GM21447 (cell line): ENCODE data around the gene SERAC1.
A peak's percentile ranks its signal among the peaks of the same experiment; 100 is the strongest.
"Not testable (repeated sequence)": the region's sequence is repeated elsewhere in the genome, so short reads cannot be mapped to it uniquely, and the experiment has no call there.

Experiments used
- ATAC-seq: cut with Tn5 transposase; IDR thresholded peaks from one replicate; pipeline ENCODE4 v1.9.1; 2021; ENCODE audit not compliant: unreplicated experiment

SERAC1 gene

DNA sequence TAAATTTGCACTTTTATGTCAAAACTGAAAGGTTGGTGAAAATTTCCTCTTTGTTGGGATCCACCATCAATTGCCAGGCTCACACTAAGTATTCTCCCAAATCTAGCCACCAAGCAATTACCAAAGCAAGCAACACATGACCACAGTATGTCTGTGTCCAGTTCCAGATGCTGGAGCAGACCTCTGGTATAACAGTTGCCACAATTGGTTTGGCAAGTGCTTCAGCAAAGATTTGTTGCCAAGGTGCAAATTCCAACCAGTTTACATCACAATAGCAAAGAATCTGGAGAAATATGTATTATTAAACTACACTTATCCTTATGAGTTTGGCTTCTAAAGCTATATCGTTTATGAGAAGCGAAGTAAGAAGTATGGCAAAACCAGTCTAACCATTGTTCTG is 6.5 kb upstream of the SERAC1 start:
- ATAC-seq = no peak

- no peak for ATAC-seq
Observed at GRCh38 chr6:158174024-158174423, 6.0 kb upstream of the SERAC1 start.

DNA sequence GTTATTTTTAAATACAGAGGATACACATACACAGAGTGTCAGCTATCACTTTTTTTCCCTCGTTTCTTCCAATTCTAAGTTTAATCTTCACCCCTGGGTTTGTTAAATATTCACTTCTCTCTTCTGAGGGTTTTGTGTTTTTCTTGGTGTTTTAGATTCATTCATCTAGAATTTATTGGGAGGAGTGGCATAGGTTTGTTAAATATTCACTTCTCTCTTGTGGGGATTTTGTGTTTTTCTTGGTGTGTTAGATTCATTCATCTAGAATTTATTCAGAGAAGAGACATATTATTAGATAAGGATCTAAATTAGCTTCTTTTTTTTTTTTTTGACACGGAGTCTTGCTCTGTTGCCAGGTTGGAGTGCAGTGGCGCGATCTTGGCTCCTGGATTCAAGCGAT is 3.9 kb upstream of the SERAC1 start:
- ATAC-seq = no peak

DNA sequence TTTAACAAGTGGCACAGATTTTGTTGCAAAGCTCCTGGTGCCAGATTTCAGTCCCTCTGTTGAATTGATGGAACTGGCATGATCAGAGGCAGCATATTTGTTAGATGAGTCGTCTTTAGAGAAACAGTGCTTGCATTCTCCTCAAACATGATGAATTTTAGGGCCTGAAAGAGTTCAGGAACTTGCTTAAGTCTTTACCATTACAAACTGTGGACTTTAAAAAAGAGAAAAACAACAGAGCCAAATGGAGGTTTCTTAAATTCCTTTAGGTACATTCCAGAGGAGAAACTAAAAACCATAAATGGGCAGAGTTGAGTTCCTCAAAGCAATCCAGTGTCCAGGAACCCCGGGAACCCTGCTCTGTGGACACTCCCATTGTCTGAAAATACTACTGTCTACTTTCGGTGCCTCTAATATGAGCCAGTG is 2.6 kb upstream of the SERAC1 start:
- no peak for ATAC-seq

GRCh38 chr6:158169634-158170033 is 1.6 kb upstream of the SERAC1 start:
- not testable (repeated sequence) for ATAC-seq

- ATAC-seq = no peak
Observed at GRCh38 chr6:158165919-158166416, 2.1 kb downstream of the SERAC1 start.

DNA sequence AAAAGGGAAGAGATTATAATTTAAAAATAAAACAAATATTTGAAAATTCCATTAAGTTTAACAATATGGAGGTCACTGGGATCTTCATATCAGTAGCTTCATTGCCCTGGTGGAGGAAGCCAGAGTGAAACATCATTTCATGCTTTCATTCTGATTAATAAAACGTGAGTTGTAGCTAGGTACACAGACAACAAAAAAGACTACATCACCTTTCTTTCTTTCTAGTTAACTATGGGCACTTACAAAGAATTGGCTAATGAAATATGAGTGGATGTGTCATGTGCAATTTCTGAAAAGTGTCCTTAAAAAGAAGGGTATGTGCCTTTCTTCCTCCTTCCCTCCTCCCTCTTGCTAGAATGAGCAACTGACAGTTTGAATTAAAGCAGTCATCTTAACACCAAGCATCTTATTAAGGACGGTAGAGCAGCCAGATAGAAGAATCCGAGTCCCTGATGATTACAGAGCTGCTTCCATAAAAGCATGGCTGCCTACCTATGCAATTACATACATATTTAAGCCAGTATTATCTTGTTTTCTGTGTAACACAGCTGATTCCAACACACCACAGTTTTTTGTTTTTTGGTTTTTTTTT is 3.4 kb downstream of the SERAC1 start:
- no peak for ATAC-seq

DNA sequence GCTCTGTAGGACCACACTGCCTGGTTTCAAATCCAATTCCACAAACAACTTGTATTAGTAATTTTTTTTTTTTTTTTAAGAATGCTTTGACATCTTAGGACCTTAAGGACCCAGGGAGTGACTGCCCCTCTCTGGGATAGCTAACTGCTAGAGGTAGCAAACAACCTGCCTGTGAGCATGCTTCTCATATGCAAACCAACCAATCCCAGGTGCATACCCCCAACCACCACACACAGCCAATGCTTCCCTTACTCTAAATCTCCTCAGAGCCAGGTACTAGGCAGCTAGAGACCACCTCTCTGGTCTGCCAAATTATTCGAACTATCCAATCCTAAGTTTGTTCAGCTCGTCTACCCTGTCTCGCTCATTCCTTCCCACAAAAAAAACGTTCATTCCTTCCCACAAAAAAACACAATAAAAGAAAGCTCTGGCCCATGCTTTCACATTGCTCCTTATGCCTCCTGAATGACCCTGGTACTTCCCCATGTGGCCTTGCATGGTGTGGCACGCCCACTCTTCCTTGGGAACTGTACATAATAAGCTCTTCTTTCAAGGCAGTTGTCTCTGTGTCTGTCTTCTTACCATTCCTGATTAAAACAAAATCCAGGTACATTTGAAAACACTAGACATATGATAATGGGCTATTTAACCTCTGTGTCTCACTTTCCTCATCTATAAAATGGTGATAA is 6.4 kb downstream of the SERAC1 start:
- no peak for ATAC-seq

DNA sequence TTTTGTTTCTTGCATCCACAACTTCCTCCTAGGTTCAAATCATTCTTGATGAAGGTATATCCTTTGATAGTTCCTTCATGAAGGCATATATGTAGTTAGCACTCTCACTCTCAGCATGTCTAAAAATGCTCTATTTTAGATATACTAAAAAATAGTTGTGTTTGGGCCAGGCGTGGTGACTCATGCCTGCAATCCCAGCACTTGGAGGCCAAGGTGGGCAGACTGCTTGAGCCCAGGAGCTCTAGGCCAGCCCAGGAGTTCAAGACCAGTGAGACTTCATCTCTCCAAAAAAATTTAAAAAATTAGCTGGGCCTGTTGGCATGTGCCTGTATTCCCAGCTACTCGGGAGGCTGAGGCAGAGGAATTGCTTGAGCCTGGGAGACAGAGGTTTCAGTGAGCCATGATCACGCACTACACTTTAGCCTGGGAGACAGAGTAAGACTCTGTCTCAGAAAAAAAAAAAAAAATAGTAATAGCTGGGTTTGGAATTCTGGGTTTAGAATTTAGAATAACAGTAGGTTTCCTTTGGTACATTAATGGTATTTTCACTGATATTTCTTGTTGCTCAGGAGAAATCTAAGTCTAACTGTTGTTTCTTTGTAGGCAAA is 7.0 kb downstream of the SERAC1 start:
- no peak for ATAC-seq

DNA sequence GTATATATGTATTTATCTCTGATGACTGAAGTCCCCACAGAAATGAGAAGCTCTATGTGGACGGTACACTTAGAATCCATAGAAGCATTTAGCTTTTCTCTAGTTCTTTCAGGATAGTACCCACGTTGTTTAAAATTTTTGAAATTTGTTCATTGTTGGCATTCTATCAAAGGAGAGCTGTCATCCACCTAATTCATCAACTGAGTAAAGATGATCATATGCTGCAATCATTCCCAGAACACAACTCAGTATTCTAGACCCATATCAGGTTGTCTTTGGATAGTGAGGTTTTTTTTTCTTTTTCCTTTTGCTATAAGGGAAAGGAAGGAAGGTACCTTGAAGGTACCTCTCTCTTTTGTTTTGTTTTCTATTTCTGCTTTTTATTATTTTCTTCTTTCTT is 9.3 kb downstream of the SERAC1 start:
- ATAC-seq = no peak

GRCh38 chr6:158158123-158158522 is 9.9 kb downstream of the SERAC1 start:
- ATAC-seq = no peak

- ATAC-seq = no peak
Observed at GRCh38 chr6:158157064-158157764, 10.8 kb downstream of the SERAC1 start.

DNA sequence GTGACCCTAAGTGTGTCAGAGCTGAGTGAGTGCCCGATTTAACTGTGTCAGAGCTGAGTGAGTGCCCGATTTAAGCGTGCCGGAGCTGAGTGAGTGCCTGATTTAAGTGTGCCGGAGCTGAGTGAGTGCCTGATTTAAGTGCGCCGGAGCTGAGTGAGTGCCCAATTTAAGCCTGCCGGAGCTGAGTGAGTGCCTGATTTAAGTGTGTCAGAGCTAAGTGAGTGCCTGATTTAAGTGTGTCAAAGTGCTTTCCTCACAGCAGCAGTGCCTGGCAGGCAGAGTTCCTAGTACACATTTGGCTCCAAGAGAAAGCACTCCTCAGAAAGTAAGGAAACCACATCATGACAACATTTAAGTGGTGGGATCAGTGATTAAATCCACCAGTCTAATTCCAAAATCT is 13.2 kb downstream of the SERAC1 start:
- ATAC-seq = no peak

DNA sequence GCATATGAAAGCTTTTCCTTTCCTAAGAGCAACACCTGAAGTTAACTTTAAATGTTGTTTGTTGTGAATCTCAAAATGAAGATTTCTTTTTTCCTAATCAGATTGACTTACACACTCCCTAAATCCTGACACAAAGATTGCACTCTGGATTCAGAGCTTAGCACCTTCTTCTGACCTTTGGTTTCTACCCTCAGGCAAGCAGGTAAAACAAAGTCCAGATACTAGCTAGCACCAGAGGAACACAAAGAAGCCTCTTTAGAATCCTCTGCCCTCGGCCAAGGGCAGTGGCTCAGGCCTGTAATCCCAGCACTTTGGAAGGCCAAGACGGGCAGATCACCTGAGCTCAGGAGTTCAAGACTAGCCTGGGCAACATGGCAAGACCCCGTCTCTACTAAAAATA is 14.5 kb downstream of the SERAC1 start:
- no peak for ATAC-seq

DNA sequence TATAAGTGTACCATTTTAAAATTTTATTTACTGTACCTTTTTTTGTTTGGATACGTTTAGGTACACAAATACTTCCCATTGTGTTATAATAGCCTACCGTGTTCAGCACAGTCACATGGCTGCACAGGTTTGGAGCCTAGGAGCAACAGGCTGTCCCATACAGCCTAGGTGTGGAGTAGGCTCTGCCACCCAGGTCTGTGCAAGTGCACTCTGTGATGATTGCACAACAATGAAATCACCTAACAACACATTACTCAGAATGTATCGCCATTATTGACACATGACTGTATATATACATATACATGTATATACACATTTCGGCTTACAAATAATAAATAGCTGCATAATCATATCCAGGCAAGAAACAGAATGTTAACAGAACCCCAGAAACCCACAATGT is 15.4 kb downstream of the SERAC1 start:
- no peak for ATAC-seq

GRCh38 chr6:158152025-158152424 is 16.0 kb downstream of the SERAC1 start:
- not testable (repeated sequence) for ATAC-seq

- ATAC-seq = no peak
Observed at GRCh38 chr6:158150701-158151100, 17.4 kb downstream of the SERAC1 start.

DNA sequence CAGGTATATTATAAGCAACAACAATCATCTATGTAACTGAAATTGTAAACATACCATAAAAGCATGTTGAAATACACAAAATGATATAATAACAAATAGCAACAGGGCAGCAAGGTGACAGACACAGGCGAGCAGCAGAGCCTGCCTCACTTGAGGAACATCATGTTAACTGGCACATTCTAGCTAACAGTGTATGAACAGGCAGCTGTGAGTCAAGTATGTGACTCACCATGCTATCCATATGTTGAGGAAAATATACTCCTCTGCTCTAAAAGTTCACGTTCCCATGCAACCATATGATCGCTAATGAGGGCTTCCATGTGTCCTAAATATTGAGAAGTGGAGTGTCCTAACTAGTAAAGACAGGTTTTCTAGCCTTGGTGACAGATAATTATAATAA is 18.4 kb downstream of the SERAC1 start:
- no peak for ATAC-seq

- no peak for ATAC-seq
Observed at GRCh38 chr6:158143700-158144099, 24.4 kb downstream of the SERAC1 start.

DNA sequence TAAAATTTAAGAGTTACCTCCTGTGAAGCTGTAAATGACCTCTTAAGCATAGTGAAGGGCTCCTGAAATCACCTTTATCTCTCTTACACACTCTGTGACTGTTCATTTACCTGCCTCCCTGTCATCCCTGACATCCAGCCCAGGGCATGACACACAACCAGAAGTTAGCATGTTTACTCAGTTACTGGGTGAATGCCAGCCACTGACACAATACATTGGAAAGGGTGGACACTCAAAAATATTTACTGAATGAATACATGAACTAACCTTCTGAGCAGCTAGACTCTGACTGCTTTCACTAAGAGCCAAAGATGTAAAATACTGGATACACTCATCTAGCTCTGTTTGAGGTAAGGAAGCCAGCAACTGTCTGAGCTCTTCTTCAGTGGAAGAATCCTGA is 25.3 kb downstream of the SERAC1 start:
- ATAC-seq = no peak

GRCh38 chr6:158131926-158132325 is 36.1 kb downstream of the SERAC1 start:
- peak; percentile 55 for ATAC-seq

GRCh38 chr6:158125271-158125670 is 42.8 kb downstream of the SERAC1 start:
- ATAC-seq = no peak
